Activated T-cell treated with anti-CD3 and anti-CD28 coated beads, Interleukin-2, amount 50 U/mL, for 4 hours (primary cell): Measurements from ENCODE around the gene PPP2R5D. TPM values are rescaled to one million over a fixed set of nuclear protein-coding genes. Genes with fewer than 3 reads are reported as not detected.
"Not testable (repeated sequence)": the region's sequence is repeated elsewhere in the genome, so short reads cannot be mapped to it uniquely, and the experiment has no call there.

Experiments used
- ATAC-seq, 2 donors: fragments of 200-7000 bp; cut with Tn5 transposase; one replicate each; pipeline ENCODE4 v1.10.0; 2021
- DNase-seq: peaks from one replicate; pipeline ENCODE4 v3.0.0-alpha.2; 2020
- H3K27me3 Mint-ChIP-seq: one replicate; pipeline ENCODE4 v1.8.0; 2021; ENCODE audit warnings: low read depth, mixed read lengths
- H3K36me3 Mint-ChIP-seq: one replicate; pipeline ENCODE4 v1.8.0; 2022; ENCODE audit warnings: mixed read lengths; ENCODE audit not compliant: insufficient read depth
- H3K4me1 Mint-ChIP-seq: one replicate; pipeline ENCODE4 v1.8.0; 2021; ENCODE audit warnings: low read depth, mixed read lengths
- H3K4me3 Mint-ChIP-seq: one replicate; pipeline ENCODE4 v1.8.0; 2021; ENCODE audit warnings: mild to moderate bottlenecking, moderate library complexity, mixed read lengths
- H3K9me3 Mint-ChIP-seq: one replicate; pipeline ENCODE4 v1.8.0; 2021; ENCODE audit warnings: mixed read lengths
- total RNA-seq, 3 donors: library from RNA; stranded (reverse); gene quantifications; one replicate each; pipeline ENCODE4 v1.2.1, GENCODE V29; 2021

PPP2R5D gene
- total RNA-seq = 10 to 100 TPM; 32.8 to 37.0 (median 32.9) TPM

DNA sequence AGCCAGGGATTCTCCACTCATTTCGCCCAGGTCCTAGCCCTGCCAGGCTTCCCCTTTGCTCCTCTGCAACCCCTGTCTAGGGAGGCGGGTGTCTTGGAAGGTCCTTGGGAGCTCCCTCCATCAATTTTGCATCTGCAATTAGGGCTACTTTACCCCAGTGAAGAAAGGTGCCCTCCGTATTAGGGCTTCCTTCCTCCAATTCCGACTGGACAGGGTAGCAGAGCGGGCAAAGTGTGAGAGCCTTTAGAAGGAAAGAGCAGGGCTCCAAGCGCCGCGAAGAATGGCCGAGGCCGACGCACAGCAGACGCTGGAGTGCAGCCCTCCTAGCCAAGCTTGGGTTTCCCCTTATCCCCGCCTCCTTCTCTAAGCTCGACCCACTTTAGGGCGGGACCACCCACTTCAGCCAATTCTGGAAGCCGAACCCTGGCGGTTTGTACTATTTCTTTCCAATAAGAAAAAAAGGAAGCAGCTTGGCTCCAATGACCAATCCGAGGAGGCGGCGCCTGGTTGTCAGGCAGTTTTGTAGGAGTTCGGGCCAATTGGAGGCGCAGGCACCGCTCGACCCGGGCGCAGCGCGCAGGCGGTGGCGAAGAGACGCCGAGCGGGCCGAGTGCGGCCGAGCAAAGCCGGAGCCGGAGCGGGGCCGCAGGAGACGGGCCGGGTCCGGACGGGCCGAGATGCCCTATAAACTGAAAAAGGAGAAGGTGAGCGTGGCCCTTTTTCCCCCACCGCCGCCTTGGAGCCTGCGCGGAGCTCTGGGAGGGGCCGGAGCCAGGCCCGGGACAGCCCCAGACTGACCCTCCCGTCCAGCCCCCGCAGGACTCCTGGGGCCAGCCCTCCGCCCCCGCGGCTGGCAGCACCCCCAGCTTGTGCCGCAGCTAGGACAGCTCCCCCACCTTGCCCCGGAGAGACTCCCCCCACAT, at the start of gene PPP2R5D:
Gene PPP2R5D (plus strand): TSS at position 570 of the 923 bp plus-strand sequence. CDS start 108 bp downstream, at position 678.
- H3K36me3 Mint-ChIP-seq = peaks cover 9% of the 10 kb centered on the region
- ATAC-seq = peak; percentile 92 to 93

GRCh38 chr6:42935322-42935721, 49.0 kb upstream of the PPP2R5D start:
- Mint-ChIP-seq H3K27me3 (no peaks in the 10 kb centered on the region), H3K4me1 (peaks cover 44% of the 10 kb centered on the region), H3K9me3 (no peaks in the 10 kb centered on the region), H3K4me3 (no peak overlapping the region), H3K36me3 (peaks cover 45% of the 10 kb centered on the region)
- DNase-seq (no peak), ATAC-seq (no peak)

More for the DNA sequence above, at the start of gene PPP2R5D:
- peaks cover 67% of the 10 kb centered on the region for H3K4me1 Mint-ChIP-seq
- H3K27me3 Mint-ChIP-seq = no peaks in the 10 kb centered on the region
- peak within 1 kb of the TSS; percentile 95 for H3K4me3 Mint-ChIP-seq
- no peaks in the 10 kb centered on the region for H3K9me3 Mint-ChIP-seq
- DNase-seq = peak; percentile 94

DNA sequence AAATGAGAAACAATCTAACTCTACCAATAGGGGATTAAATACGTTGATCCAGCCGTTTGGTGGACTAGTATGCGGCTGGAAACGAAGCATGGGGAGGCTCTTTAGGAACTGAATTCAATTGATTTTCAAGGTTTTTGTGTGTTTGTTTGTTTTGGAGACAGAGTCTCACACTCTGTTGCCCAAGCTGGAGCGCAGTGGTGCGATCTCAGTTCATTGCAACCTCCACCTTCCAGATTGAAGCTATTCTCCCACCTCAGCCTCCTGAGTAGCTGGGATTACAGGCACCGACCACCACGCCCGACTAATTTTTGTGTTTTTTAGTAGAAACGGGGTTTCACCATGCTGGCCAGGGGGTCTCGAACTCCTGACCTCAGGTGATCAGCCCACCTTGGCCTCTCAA, 48.0 kb upstream of the PPP2R5D start:
- ATAC-seq (no peak), DNase-seq (no peak)
- Mint-ChIP-seq H3K27me3 (no peaks in the 10 kb centered on the region), H3K36me3 (peaks cover 43% of the 10 kb centered on the region), H3K4me3 (no peak overlapping the region), H3K9me3 (no peaks in the 10 kb centered on the region), H3K4me1 (peaks cover 35% of the 10 kb centered on the region)

GRCh38 chr6:42937548-42938427, 46.6 kb upstream of the PPP2R5D start:
- Mint-ChIP-seq H3K4me1 (peaks cover 23% of the 10 kb centered on the region), H3K36me3 (peaks cover 35% of the 10 kb centered on the region), H3K9me3 (no peaks in the 10 kb centered on the region), H3K4me3 (no peak overlapping the region), H3K27me3 (no peaks in the 10 kb centered on the region)
- ATAC-seq (no peak), DNase-seq (no peak)

GRCh38 chr6:42938428-42938796, 46.0 kb upstream of the PPP2R5D start:
- H3K9me3 Mint-ChIP-seq = no peaks in the 10 kb centered on the region
- no peaks in the 10 kb centered on the region for H3K27me3 Mint-ChIP-seq
- H3K4me1 Mint-ChIP-seq = peaks cover 17% of the 10 kb centered on the region
- no peak overlapping the region for H3K4me3 Mint-ChIP-seq
- peaks cover 32% of the 10 kb centered on the region for H3K36me3 Mint-ChIP-seq
- DNase-seq (no peak), ATAC-seq (peak in 1 of 2 donors; percentile 34)

GRCh38 chr6:42938987-42939809, 45.2 kb upstream of the PPP2R5D start:
- no peaks in the 10 kb centered on the region for H3K9me3 Mint-ChIP-seq
- DNase-seq (no peak), ATAC-seq (no peak)
- peaks cover 28% of the 10 kb centered on the region for H3K36me3 Mint-ChIP-seq
- peaks cover 10% of the 10 kb centered on the region for H3K4me1 Mint-ChIP-seq
- no peak overlapping the region for H3K4me3 Mint-ChIP-seq
- H3K27me3 Mint-ChIP-seq = no peaks in the 10 kb centered on the region

GRCh38 chr6:42939810-42940167, 44.6 kb upstream of the PPP2R5D start:
- no peak for DNase-seq
- Mint-ChIP-seq H3K27me3 (no peaks in the 10 kb centered on the region), H3K9me3 (no peaks in the 10 kb centered on the region), H3K36me3 (peaks cover 27% of the 10 kb centered on the region), H3K4me3 (no peak overlapping the region), H3K4me1 (peaks cover 8% of the 10 kb centered on the region)
- ATAC-seq = no peak

DNA sequence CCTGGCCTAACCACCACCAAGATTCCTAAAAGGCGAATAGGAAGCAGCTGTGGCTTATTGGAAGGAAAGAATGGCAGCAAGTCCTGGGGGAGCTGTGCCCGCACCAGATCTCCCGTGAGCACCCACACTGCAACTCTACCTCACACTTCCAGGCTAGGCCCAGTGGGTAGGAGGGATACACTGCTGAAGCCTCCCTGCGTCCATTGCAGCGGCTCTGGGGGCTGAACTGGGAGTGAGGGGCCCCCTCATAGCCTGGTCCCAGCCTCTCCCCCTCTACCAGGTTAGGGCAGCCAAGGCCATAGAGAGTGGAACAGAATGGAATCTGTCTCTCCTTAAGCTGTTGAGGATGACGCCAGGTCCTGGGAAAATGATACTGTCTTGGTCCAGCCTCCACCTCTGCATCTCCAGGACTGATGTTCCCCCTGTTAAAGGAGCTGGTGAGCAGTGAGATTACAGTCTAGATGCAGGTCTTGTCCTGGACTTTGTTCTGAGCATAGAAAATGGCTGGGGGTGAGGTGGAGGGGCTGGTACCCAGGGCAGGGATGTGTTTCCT, 43.8 kb upstream of the PPP2R5D start:
- ATAC-seq = no peak
- DNase-seq = no peak
- peaks cover 5% of the 10 kb centered on the region for H3K4me1 Mint-ChIP-seq
- H3K4me3 Mint-ChIP-seq = no peak overlapping the region
- H3K36me3 Mint-ChIP-seq = peaks cover 25% of the 10 kb centered on the region
- no peaks in the 10 kb centered on the region for H3K27me3 Mint-ChIP-seq
- H3K9me3 Mint-ChIP-seq = no peaks in the 10 kb centered on the region

GRCh38 chr6:42941356-42941755, 43.0 kb upstream of the PPP2R5D start:
- not testable (repeated sequence) for ATAC-seq, H3K4me3 Mint-ChIP-seq, H3K4me1 Mint-ChIP-seq, DNase-seq, H3K27me3 Mint-ChIP-seq, H3K9me3 Mint-ChIP-seq
- H3K36me3 Mint-ChIP-seq = peaks cover 26% of the 10 kb centered on the region

DNA sequence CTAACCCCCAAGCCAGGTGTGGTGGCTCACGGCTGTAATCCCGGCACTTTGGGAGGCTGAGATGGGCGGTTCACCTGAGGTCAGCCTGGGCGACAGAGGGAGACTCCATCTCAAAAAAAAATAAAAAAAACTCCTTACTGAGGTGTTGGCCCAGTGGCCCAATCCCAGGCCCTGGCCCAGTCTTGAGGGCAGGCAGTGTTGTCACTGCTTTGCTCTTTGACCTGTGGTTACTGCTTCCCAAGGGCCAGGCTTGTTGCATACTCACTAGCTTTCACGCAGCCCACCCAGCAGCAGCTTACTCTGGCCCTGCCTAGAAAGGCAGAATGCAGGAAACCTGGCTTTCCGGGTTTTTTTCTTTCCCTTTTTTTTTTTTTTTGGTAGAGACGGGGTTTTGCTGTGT, 41.9 kb upstream of the PPP2R5D start:
- Mint-ChIP-seq H3K4me3 (no peak overlapping the region), H3K36me3 (peaks cover 22% of the 10 kb centered on the region), H3K9me3 (no peaks in the 10 kb centered on the region), H3K27me3 (no peaks in the 10 kb centered on the region), H3K4me1 (peaks cover 1% of the 10 kb centered on the region)
- DNase-seq (no peak), ATAC-seq (no peak)

- no peaks in the 10 kb centered on the region for H3K9me3 Mint-ChIP-seq
- peaks cover 6% of the 10 kb centered on the region for H3K36me3 Mint-ChIP-seq
- H3K27me3 Mint-ChIP-seq = no peaks in the 10 kb centered on the region
- ATAC-seq = no peak
- DNase-seq = no peak
- no peak overlapping the region for H3K4me3 Mint-ChIP-seq
- H3K4me1 Mint-ChIP-seq = no peaks in the 10 kb centered on the region
Measured at GRCh38 chr6:42947950-42948349, 36.4 kb upstream of the PPP2R5D start.

DNA sequence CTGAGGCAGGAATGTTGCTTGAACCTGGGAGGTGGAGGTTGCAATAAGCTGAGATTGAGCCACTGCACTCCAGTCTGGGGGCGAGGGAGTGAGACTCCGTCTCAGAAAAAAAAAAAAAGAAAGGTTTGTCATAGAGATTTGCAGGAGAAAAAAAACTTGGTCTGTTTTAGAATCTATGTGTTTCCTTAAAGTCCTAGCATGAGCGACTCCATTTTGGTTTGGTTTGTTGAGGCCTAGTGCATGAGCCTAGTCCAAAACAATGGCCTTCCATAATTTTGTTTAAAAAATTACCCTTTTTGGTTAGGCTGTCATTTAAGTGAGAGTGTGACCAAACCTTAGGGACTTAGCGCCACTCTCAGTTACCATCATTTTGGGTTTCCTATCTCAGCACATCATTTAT, 32.0 kb upstream of the PPP2R5D start:
- Mint-ChIP-seq H3K9me3 (no peaks in the 10 kb centered on the region), H3K36me3 (no peaks in the 10 kb centered on the region), H3K4me1 (no peaks in the 10 kb centered on the region), H3K4me3 (no peak overlapping the region), H3K27me3 (no peaks in the 10 kb centered on the region)
- DNase-seq (no peak), ATAC-seq (no peak)

DNA sequence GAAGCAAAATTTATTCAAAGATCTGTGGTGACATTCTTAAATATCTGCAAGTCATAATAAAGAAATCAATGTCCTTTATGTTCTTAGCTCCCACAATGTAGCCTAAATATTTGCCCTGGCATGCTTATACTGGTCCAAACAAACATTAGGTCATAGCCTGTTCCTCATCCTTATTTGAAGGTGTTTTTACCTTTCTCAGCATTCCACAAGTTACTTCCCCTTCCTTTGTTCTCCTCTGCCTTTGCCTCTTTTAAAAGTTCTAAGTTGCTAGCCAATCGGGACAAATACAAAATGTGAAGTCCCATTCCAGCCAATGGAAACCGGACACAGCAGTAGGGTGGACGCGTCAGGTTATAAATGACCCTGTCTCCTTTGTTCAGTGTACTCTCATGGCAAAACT, 30.0 kb upstream of the PPP2R5D start:
- ATAC-seq, H3K27me3 Mint-ChIP-seq, DNase-seq, H3K9me3 Mint-ChIP-seq, H3K36me3 Mint-ChIP-seq, H3K4me3 Mint-ChIP-seq, H3K4me1 Mint-ChIP-seq: not testable (repeated sequence)

GRCh38 chr6:42958125-42958524, 26.2 kb upstream of the PPP2R5D start:
- Mint-ChIP-seq H3K9me3 (no peaks in the 10 kb centered on the region), H3K27me3 (peaks cover 5% of the 10 kb centered on the region), H3K4me1 (peaks cover 9% of the 10 kb centered on the region), H3K36me3 (peaks cover 8% of the 10 kb centered on the region), H3K4me3 (no peak overlapping the region)
- DNase-seq = no peak
- ATAC-seq = no peak
